SK-N-SH (cell line): ENCODE data around the gene IZUMO1.

Experiments
- EP300 ChIP-seq, 2 experiments: IDR thresholded peaks; 2 replicates each; pipeline versions ENCODE4 v1.4.0 to v1.6.1; 2012; ENCODE audit warnings: borderline replicate concordance in 1 of 2, low read depth in 1 of 2, low read length in 1 of 2
- EZH2phosphoT487 ChIP-seq: fragments of 200-600 bp; sonication (generic); IDR thresholded peaks from 2 replicates; pipeline ENCODE4 v1.6.1; 2017; ENCODE audit warnings: low read depth, mixed run types, mild to moderate bottlenecking, antibody characterized with exemption, moderate library complexity, borderline replicate concordance
- GABPA ChIP-seq: IDR thresholded peaks from 2 replicates; pipeline ENCODE4 v1.4.0; 2012; ENCODE audit warnings: low read depth, mild to moderate bottlenecking
- POLR2AphosphoS5 ChIP-seq: IDR thresholded peaks from 2 replicates; pipeline ENCODE4 v1.6.1; 2012; ENCODE audit warnings: low read depth, low read length
- RAD21 ChIP-seq: IDR thresholded peaks from 2 replicates; pipeline ENCODE4 v1.6.1; 2012; ENCODE audit warnings: mild to moderate bottlenecking, low read length
- RCOR1 ChIP-seq: fragments of 150-350 bp; IDR thresholded peaks from 2 replicates; pipeline ENCODE4 v1.6.1; 2017; ENCODE audit warnings: antibody characterized with exemption, low read length
- RFX5 ChIP-seq: IDR thresholded peaks from 2 replicates; pipeline ENCODE4 v1.6.1; 2012; ENCODE audit warnings: mild to moderate bottlenecking, improper control_type of control experiment, low read length
- TAF1 ChIP-seq: IDR thresholded peaks from 2 replicates; pipeline ENCODE4 v1.6.1; 2012; ENCODE audit warnings: low read depth, mild to moderate bottlenecking, low read length, moderate library complexity, borderline replicate concordance
- TEAD4 ChIP-seq: IDR thresholded peaks from 2 replicates; pipeline ENCODE4 v1.4.0; 2012; ENCODE audit warnings: mild to moderate bottlenecking, borderline replicate concordance; ENCODE audit not compliant: insufficient read depth
- YY1 ChIP-seq: IDR thresholded peaks from 2 replicates; pipeline ENCODE4 v1.4.0; 2012; ENCODE audit warnings: low read depth, mild to moderate bottlenecking
- TF ChIP-seq, protein P1 (sequence below): fragments of 200-600 bp; sonication (generic); IDR thresholded peaks from 2 replicates; pipeline ENCODE4 v1.6.1; 2017; ENCODE audit warnings: antibody characterized with exemption, mild to moderate bottlenecking, moderate library complexity
- TF ChIP-seq, protein P2 (sequence below): IDR thresholded peaks from 2 replicates; pipeline ENCODE4 v1.4.0; 2012; ENCODE audit warnings: low read depth

DNA sequence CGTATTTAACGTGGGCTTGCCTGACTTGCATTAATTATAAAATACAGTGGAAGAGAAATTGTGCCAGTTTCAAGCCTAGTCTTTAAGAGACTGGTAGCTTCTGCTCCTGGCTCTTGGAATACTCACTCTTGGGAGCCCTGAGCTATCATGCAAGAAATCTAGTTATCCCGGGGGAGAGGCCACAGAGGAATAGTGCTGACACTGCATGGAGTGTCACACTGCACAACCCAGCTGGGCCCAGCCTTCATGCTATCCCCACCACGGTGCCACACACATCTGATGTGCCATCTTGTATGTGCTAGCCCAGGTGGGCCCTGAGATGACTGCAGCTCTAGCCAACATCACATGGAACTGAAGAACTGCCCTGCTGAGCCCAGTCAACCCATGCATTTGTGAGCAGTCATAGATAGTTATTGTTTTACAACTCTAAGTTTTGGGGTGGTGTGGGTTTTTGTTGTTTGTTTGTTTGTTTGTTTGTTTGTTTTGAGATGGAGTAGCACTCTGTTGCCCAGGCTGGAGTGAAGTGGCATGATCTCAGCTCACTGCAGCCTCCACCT lies 35.5 kb downstream of the IZUMO1 start:
- TF ChIP-seq RFX5: no peak
- no peak for TF ChIP-seq GABPA
- TF ChIP-seq, protein P1, sequence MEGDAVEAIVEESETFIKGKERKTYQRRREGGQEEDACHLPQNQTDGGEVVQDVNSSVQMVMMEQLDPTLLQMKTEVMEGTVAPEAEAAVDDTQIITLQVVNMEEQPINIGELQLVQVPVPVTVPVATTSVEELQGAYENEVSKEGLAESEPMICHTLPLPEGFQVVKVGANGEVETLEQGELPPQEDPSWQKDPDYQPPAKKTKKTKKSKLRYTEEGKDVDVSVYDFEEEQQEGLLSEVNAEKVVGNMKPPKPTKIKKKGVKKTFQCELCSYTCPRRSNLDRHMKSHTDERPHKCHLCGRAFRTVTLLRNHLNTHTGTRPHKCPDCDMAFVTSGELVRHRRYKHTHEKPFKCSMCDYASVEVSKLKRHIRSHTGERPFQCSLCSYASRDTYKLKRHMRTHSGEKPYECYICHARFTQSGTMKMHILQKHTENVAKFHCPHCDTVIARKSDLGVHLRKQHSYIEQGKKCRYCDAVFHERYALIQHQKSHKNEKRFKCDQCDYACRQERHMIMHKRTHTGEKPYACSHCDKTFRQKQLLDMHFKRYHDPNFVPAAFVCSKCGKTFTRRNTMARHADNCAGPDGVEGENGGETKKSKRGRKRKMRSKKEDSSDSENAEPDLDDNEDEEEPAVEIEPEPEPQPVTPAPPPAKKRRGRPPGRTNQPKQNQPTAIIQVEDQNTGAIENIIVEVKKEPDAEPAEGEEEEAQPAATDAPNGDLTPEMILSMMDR: no peak
- TF ChIP-seq EP300 (IDR thresholded peaks at IDR 0.05; ENCODE audit: borderline replicate concordance in 1 of 2, low read depth in 1 of 2, low read length in 1 of 2): no peak
- no peak for TF ChIP-seq RAD21
- no peak for TF ChIP-seq TEAD4
- TF ChIP-seq TAF1: no peak
- no peak for TF ChIP-seq YY1
- TF ChIP-seq POLR2AphosphoS5: no peak
- TF ChIP-seq RCOR1: no peak
- no peak for TF ChIP-seq EZH2phosphoT487
- TF ChIP-seq, protein P2, sequence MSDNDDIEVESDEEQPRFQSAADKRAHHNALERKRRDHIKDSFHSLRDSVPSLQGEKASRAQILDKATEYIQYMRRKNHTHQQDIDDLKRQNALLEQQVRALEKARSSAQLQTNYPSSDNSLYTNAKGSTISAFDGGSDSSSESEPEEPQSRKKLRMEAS: no peak
